ENCODE data around the gene CDK19. TPM values are rescaled to one million over a fixed set of nuclear protein-coding genes. Genes with fewer than 3 reads are reported as not detected.
"Not testable (repeated sequence)": the region's sequence is repeated elsewhere in the genome, so short reads cannot be mapped to it uniquely, and the experiment has no call there.

CDK19 gene
- total RNA-seq, 8 experiments from 2014 or later, result 15.2 to 37.0 (median 18.8) TPM

- no peak for ATAC-seq (replicated peaks in 6 of 8)
- H3K4me1 ChIP-seq (replicated peaks in 1 of 2), result no peaks in the 10 kb centered on the region
- no peak overlapping the region for H3K4me3 ChIP-seq
- in situ Hi-C loops (cut with MboI; ENCODE audit: low pct_unique_long_range_greater_than_20kb in 2 of 9, low sequenced_read_pairs in 9 of 9, unreplicated experiment in 9 of 9), result no loop called here
- WGBS, 10 experiments, result 71 to 100% (median 100%) methylated on average over 1 of the region's 1 CpG; no CpG with 5 or more reads in 5 of the 10 experiments
- H3K27ac ChIP-seq, result no peak overlapping the region
These were observed 47.2 kb downstream of the CDK19 start for GRCh38 chr6:110768057-110768456.

GRCh38 chr6:110761371-110761770, 53.9 kb downstream of the CDK19 start:
- WGBS, 10 experiments, result 60 to 100% (median 76%) methylated on average over 1 to 3 of the region's 3 CpGs; no CpG with 5 or more reads in 4 of the 10 experiments
- Histone ChIP-seq H3K4me3 (no peak overlapping the region), H3K27ac (no peak overlapping the region), H3K4me1 (replicated peaks in 1 of 2) (no peaks in the 10 kb centered on the region)
- ATAC-seq (replicated peaks in 6 of 8), result no peak
- in situ Hi-C loops (cut with MboI; ENCODE audit: low pct_unique_long_range_greater_than_20kb in 2 of 9, low sequenced_read_pairs in 9 of 9, unreplicated experiment in 9 of 9), result no loop called here

GRCh38 chr6:110760589-110760988, 54.7 kb downstream of the CDK19 start:
- H3K27ac ChIP-seq, result no peak overlapping the region
- no peak overlapping the region for H3K4me3 ChIP-seq
- in situ Hi-C loops (cut with MboI; ENCODE audit: low pct_unique_long_range_greater_than_20kb in 2 of 9, low sequenced_read_pairs in 9 of 9, unreplicated experiment in 9 of 9), result no loop called here
- H3K4me1 ChIP-seq (replicated peaks in 1 of 2), result no peaks in the 10 kb centered on the region
- 92 to 98% (median 94%) methylated on average over 2 to 7 of the region's 8 CpGs; no CpG with 5 or more reads in 3 of the 10 experiments for WGBS, 10 experiments
- ATAC-seq (replicated peaks in 6 of 8), result no peak

- ATAC-seq (replicated peaks in 6 of 8); H3K27ac ChIP-seq; H3K4me1 ChIP-seq (replicated peaks in 1 of 2); H3K4me3 ChIP-seq; in situ Hi-C loops (cut with MboI; ENCODE audit: low pct_unique_long_range_greater_than_20kb in 2 of 9, low sequenced_read_pairs in 9 of 9, unreplicated experiment in 9 of 9): not testable (repeated sequence)
- WGBS, 10 experiments, result 81 to 100% (median 94%) methylated on average over 1 to 5 of the region's 5 CpGs; no CpG with 5 or more reads in 4 of the 10 experiments
These were observed 55.2 kb downstream of the CDK19 start for GRCh38 chr6:110760098-110760497.

GRCh38 chr6:110757926-110758325, 57.3 kb downstream of the CDK19 start:
- WGBS, 10 experiments, result 60 to 100% (median 90%) methylated on average over 1 to 4 of the region's 4 CpGs; no CpG with 5 or more reads in 2 of the 10 experiments
- in situ Hi-C loops (cut with MboI; ENCODE audit: low pct_unique_long_range_greater_than_20kb in 2 of 9, low sequenced_read_pairs in 9 of 9, unreplicated experiment in 9 of 9), result no loop called here
- Histone ChIP-seq H3K4me1 (replicated peaks in 1 of 2) (no peaks in the 10 kb centered on the region), H3K4me3 (no peak overlapping the region), H3K27ac (no peak overlapping the region)
- ATAC-seq (replicated peaks in 6 of 8), result no peak

- in situ Hi-C loops (cut with MboI; ENCODE audit: low pct_unique_long_range_greater_than_20kb in 2 of 9, low sequenced_read_pairs in 9 of 9, unreplicated experiment in 9 of 9), result no loop called here
- WGBS, 10 experiments, result 27 to 77% (median 42%) methylated on average over 1 to 2 of the region's 2 CpGs
- no peaks in the 10 kb centered on the region for H3K4me1 ChIP-seq (replicated peaks in 1 of 2)
- no peak for ATAC-seq (replicated peaks in 6 of 8)
- H3K4me3 ChIP-seq, result no peak overlapping the region
- H3K27ac ChIP-seq, result no peak overlapping the region
These were observed 58.5 kb downstream of the CDK19 start for GRCh38 chr6:110756817-110757216.

- in situ Hi-C loops (cut with MboI; ENCODE audit: low pct_unique_long_range_greater_than_20kb in 2 of 9, low sequenced_read_pairs in 9 of 9, unreplicated experiment in 9 of 9), result no loop called here
- no peak for ATAC-seq (replicated peaks in 6 of 8)
- 40 to 100% (median 75%) methylated on average over 1 to 3 of the region's 3 CpGs; no CpG with 5 or more reads in 1 of the 10 experiments for WGBS, 10 experiments
- no peak overlapping the region for H3K27ac ChIP-seq
- H3K4me3 ChIP-seq, result no peak overlapping the region
- H3K4me1 ChIP-seq (replicated peaks in 1 of 2), result no peaks in the 10 kb centered on the region
These were observed 59.8 kb downstream of the CDK19 start for GRCh38 chr6:110755411-110755834.

GRCh38 chr6:110753936-110754668, 61.2 kb downstream of the CDK19 start:
- in situ Hi-C loops (cut with MboI; ENCODE audit: low pct_unique_long_range_greater_than_20kb in 2 of 9, low sequenced_read_pairs in 9 of 9, unreplicated experiment in 9 of 9); H3K4me3 ChIP-seq; H3K4me1 ChIP-seq (replicated peaks in 1 of 2); ATAC-seq (replicated peaks in 6 of 8); H3K27ac ChIP-seq: not testable (repeated sequence)
- WGBS, 10 experiments, result 80 to 100% (median 92%) methylated on average over 3 to 9 of the region's 9 CpGs; no CpG with 5 or more reads in 1 of the 10 experiments

GRCh38 chr6:110748453-110748852, 66.8 kb downstream of the CDK19 start:
- ATAC-seq (replicated peaks in 6 of 8), result no peak
- Histone ChIP-seq H3K4me1 (replicated peaks in 1 of 2) (no peaks in the 10 kb centered on the region), H3K4me3 (no peak overlapping the region), H3K27ac (no peak overlapping the region)
- WGBS, 10 experiments, result 20 to 100% (median 77%) methylated on average over 1 to 3 of the region's 3 CpGs; no CpG with 5 or more reads in 1 of the 10 experiments
- in situ Hi-C loops (cut with MboI; ENCODE audit: low pct_unique_long_range_greater_than_20kb in 2 of 9, low sequenced_read_pairs in 9 of 9, unreplicated experiment in 9 of 9), result no loop called here

GRCh38 chr6:110746680-110747079, 68.6 kb downstream of the CDK19 start:
- no peak for ATAC-seq (replicated peaks in 6 of 8)
- no peak overlapping the region for H3K27ac ChIP-seq
- 67 to 100% (median 88%) methylated on average over 1 of the region's 1 CpG; no CpG with 5 or more reads in 5 of the 10 experiments for WGBS, 10 experiments
- H3K4me1 ChIP-seq (replicated peaks in 1 of 2), result no peaks in the 10 kb centered on the region
- in situ Hi-C loops (cut with MboI; ENCODE audit: low pct_unique_long_range_greater_than_20kb in 2 of 9, low sequenced_read_pairs in 9 of 9, unreplicated experiment in 9 of 9), result no loop called here
- H3K4me3 ChIP-seq, result no peak overlapping the region

- Histone ChIP-seq H3K27ac (no peak overlapping the region), H3K4me3 (no peak overlapping the region), H3K4me1 (replicated peaks in 1 of 2) (no peaks in the 10 kb centered on the region)
- in situ Hi-C loops (cut with MboI; ENCODE audit: low pct_unique_long_range_greater_than_20kb in 2 of 9, low sequenced_read_pairs in 9 of 9, unreplicated experiment in 9 of 9), result no loop called here
- ATAC-seq (replicated peaks in 6 of 8), result no peak
- 60 to 100% (median 90%) methylated on average over 1 of the region's 1 CpG; no CpG with 5 or more reads in 3 of the 10 experiments for WGBS, 10 experiments
These were observed 70.3 kb downstream of the CDK19 start for GRCh38 chr6:110744991-110745390.

GRCh38 chr6:110742552-110742951, 72.7 kb downstream of the CDK19 start:
- in situ Hi-C loops (cut with MboI; ENCODE audit: low pct_unique_long_range_greater_than_20kb in 2 of 9, low sequenced_read_pairs in 9 of 9, unreplicated experiment in 9 of 9), result not testable (repeated sequence)

GRCh38 chr6:110741517-110741916, 73.8 kb downstream of the CDK19 start:
- 74 to 100% (median 89%) methylated on average over 1 to 3 of the region's 3 CpGs; no CpG with 5 or more reads in 1 of the 10 experiments for WGBS, 10 experiments
- H3K27ac ChIP-seq, result no peak overlapping the region
- H3K4me3 ChIP-seq, result no peak overlapping the region
- in situ Hi-C loops (cut with MboI; ENCODE audit: low pct_unique_long_range_greater_than_20kb in 2 of 9, low sequenced_read_pairs in 9 of 9, unreplicated experiment in 9 of 9), result no loop called here
- H3K4me1 ChIP-seq (replicated peaks in 1 of 2), result no peaks in the 10 kb centered on the region
- ATAC-seq (replicated peaks in 6 of 8), result no peak

More at GRCh38 chr6:110742552-110742951, 72.7 kb downstream of the CDK19 start:
- not testable (repeated sequence) for H3K4me1 ChIP-seq (replicated peaks in 1 of 2); H3K4me3 ChIP-seq; H3K27ac ChIP-seq; ATAC-seq (replicated peaks in 6 of 8)
- 73 to 100% (median 95%) methylated on average over 1 to 6 of the region's 9 CpGs; no CpG with 5 or more reads in 4 of the 10 experiments for WGBS, 10 experiments

Data from motor neuron (in vitro differentiated cells).